Astrocyte (in vitro differentiated cells and primary cell): ENCODE measurements around the gene C7. TPM values are rescaled to one million over a fixed set of nuclear protein-coding genes. Genes with fewer than 3 reads are reported as not detected.

Source experiments
- DNase-seq: peaks from one replicate; pipeline ENCODE4 v3.0.0-alpha.2; 2010; ENCODE audit warnings: low read depth
- FAIRE-seq: peaks from 2 replicates; lab custom pipeline; 2011; peaks lifted over from hg19 to GRCh38; lab: Jason Lieb, UNC
- H2AFZ ChIP-seq: 2 replicates; pipeline ENCODE4 v1.6.0; 2012; ENCODE audit warnings: low read depth, low read length, inconsistent platforms
- H3K27ac ChIP-seq: 2 replicates; pipeline ENCODE4 v1.5.1; 2011; ENCODE audit warnings: low read depth, low read length, inconsistent platforms
- H3K27me3 ChIP-seq: 2 replicates; pipeline ENCODE4 v1.6.0; 2011; ENCODE audit warnings: low read length, inconsistent platforms; ENCODE audit not compliant: insufficient read depth
- H3K36me3 ChIP-seq: 2 replicates; pipeline ENCODE4 v1.5.1; 2011; ENCODE audit warnings: low read length, inconsistent platforms; ENCODE audit not compliant: insufficient read depth
- H3K4me1 ChIP-seq: 2 replicates; pipeline ENCODE4 v1.5.1; 2011; ENCODE audit warnings: low read length, inconsistent platforms; ENCODE audit not compliant: insufficient read depth
- H3K4me2 ChIP-seq: 2 replicates; pipeline ENCODE4 v1.6.0; 2012; ENCODE audit warnings: low read length, inconsistent platforms
- H3K4me3 ChIP-seq: 2 replicates; pipeline ENCODE4 v1.5.1; 2011; ENCODE audit warnings: low read depth, mild to moderate bottlenecking, low read length, inconsistent platforms; ENCODE audit not compliant: insufficient read depth
- H3K79me2 ChIP-seq: 2 replicates; pipeline ENCODE4 v1.6.0; 2012; ENCODE audit warnings: mild to moderate bottlenecking, low read length, inconsistent platforms; ENCODE audit not compliant: insufficient read depth
- H3K9ac ChIP-seq: 2 replicates; pipeline ENCODE4 v1.6.0; 2012; ENCODE audit warnings: mild to moderate bottlenecking, low read length, inconsistent platforms
- H3K9me3 ChIP-seq: 2 replicates; pipeline ENCODE4 v1.5.1; 2012; ENCODE audit warnings: low read depth, mild to moderate bottlenecking, low read length, inconsistent platforms; ENCODE audit not compliant: insufficient read depth
- H4K20me1 ChIP-seq: 2 replicates; pipeline ENCODE4 v1.6.0; 2012; ENCODE audit warnings: low read length, inconsistent platforms; ENCODE audit not compliant: insufficient read depth
- H3K27ac Mint-ChIP-seq: one replicate; pipeline ENCODE4 v1.8.0; 2021; ENCODE audit warnings: mild to moderate bottlenecking, mixed read lengths; ENCODE audit not compliant: unreplicated experiment
- H3K27me3 Mint-ChIP-seq: one replicate; pipeline ENCODE4 v1.8.0; 2021; ENCODE audit warnings: low read depth, mixed read lengths; ENCODE audit not compliant: unreplicated experiment
- H3K36me3 Mint-ChIP-seq: one replicate; pipeline ENCODE4 v1.8.0; 2021; ENCODE audit warnings: low read depth, mixed read lengths; ENCODE audit not compliant: unreplicated experiment
- H3K4me1 Mint-ChIP-seq: one replicate; pipeline ENCODE4 v1.8.0; 2021; ENCODE audit warnings: low read depth, mixed read lengths; ENCODE audit not compliant: unreplicated experiment
- H3K4me3 Mint-ChIP-seq: one replicate; pipeline ENCODE4 v1.8.0; 2021; ENCODE audit warnings: mild to moderate bottlenecking, moderate library complexity, mixed read lengths; ENCODE audit not compliant: unreplicated experiment
- H3K9me3 Mint-ChIP-seq: one replicate; pipeline ENCODE4 v1.8.0; 2021; ENCODE audit warnings: mild to moderate bottlenecking, mixed read lengths; ENCODE audit not compliant: unreplicated experiment
- CTCF ChIP-seq: IDR thresholded peaks from 2 replicates; pipeline ENCODE4 v1.5.1; 2011; ENCODE audit warnings: low read depth, mild to moderate bottlenecking, inconsistent platforms, low read length, moderate library complexity; ENCODE audit not compliant: insufficient read depth
- EZH2 ChIP-seq: IDR thresholded peaks from 2 replicates; pipeline ENCODE4 v1.6.1; 2012; ENCODE audit warnings: mild to moderate bottlenecking, low read length, inconsistent platforms; ENCODE audit not compliant: insufficient read depth
- total RNA-seq: library from RNA; stranded (reverse); gene quantifications from 2 replicates; pipeline ENCODE4 v1.2.1, GENCODE V29; 2021

The C7 gene
- total RNA-seq, 1 donor from 2014 or later, result 0.66 TPM

GRCh38 chr5:40958811-40959210, 49.5 kb downstream of the C7 start:
- H3K4me3 ChIP-seq, result no peak overlapping the region
- DNase-seq, result no peak
- TF ChIP-seq CTCF (no peak), EZH2 (no peak)
- no peak overlapping the region for H3K4me2 ChIP-seq
- H2AFZ ChIP-seq, result no peak overlapping the region
- H3K27me3 ChIP-seq, result no peaks in the 10 kb centered on the region
- Mint-ChIP-seq H3K27me3 (no peaks in the 10 kb centered on the region), H3K36me3 (no peaks in the 10 kb centered on the region), H3K9me3 (peaks cover 15% of the 10 kb centered on the region), H3K27ac (no peak overlapping the region), H3K4me3 (no peak overlapping the region), H3K4me1 (peaks cover 1% of the 10 kb centered on the region)
- FAIRE-seq, result no peak
- no peak overlapping the region for H3K27ac ChIP-seq
- H3K4me1 ChIP-seq, result no peaks in the 10 kb centered on the region
- H3K9me3 ChIP-seq, result peaks cover 7% of the 10 kb centered on the region
- no peaks in the 10 kb centered on the region for H3K79me2 ChIP-seq
- no peaks in the 10 kb centered on the region for H3K36me3 ChIP-seq
- H3K9ac ChIP-seq, result no peak overlapping the region
- no peaks in the 10 kb centered on the region for H4K20me1 ChIP-seq

DNA sequence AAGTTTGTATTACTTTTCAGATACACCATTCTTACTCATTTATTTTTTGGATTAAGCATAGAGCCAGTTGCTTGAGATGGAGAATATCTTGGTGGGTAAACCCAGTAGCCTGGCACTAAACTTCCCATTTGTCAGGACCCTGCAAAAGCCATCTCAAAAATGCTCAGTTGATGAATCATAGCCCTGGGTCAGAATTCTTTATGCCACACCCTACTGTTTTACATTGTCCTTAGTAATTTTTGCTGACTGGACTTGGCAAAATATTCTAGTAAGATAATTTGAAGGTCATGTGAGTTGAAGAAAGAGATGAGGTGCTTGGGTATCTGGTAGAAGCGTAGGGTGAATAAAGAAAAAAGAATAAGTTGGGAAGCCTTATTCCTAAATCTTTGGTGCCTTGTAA, 50.7 kb downstream of the C7 start:
- Mint-ChIP-seq H3K27me3 (no peaks in the 10 kb centered on the region), H3K36me3 (no peaks in the 10 kb centered on the region), H3K27ac (no peak overlapping the region), H3K4me3 (no peak overlapping the region), H3K4me1 (peaks cover 1% of the 10 kb centered on the region), H3K9me3 (peaks cover 15% of the 10 kb centered on the region)
- H3K9me3 ChIP-seq, result peaks cover 7% of the 10 kb centered on the region
- FAIRE-seq, result no peak
- no peaks in the 10 kb centered on the region for H3K79me2 ChIP-seq
- H4K20me1 ChIP-seq, result no peaks in the 10 kb centered on the region
- H3K27ac ChIP-seq, result no peak overlapping the region
- no peak overlapping the region for H3K4me2 ChIP-seq
- H3K36me3 ChIP-seq, result no peaks in the 10 kb centered on the region
- H3K4me3 ChIP-seq, result no peak overlapping the region
- no peak for TF ChIP-seq CTCF
- TF ChIP-seq EZH2, result no peak
- no peak overlapping the region for H3K9ac ChIP-seq
- DNase-seq, result no peak
- H3K27me3 ChIP-seq, result no peaks in the 10 kb centered on the region
- no peak overlapping the region for H2AFZ ChIP-seq
- no peaks in the 10 kb centered on the region for H3K4me1 ChIP-seq

- H2AFZ ChIP-seq, result no peak overlapping the region
- Mint-ChIP-seq H3K9me3 (peaks cover 15% of the 10 kb centered on the region), H3K36me3 (no peaks in the 10 kb centered on the region), H3K27me3 (no peaks in the 10 kb centered on the region), H3K27ac (no peak overlapping the region), H3K4me1 (peaks cover 1% of the 10 kb centered on the region), H3K4me3 (no peak overlapping the region)
- H3K27ac ChIP-seq, result no peak overlapping the region
- H4K20me1 ChIP-seq, result no peaks in the 10 kb centered on the region
- H3K4me3 ChIP-seq, result no peak overlapping the region
- H3K4me2 ChIP-seq, result no peak overlapping the region
- FAIRE-seq, result no peak
- H3K36me3 ChIP-seq, result no peaks in the 10 kb centered on the region
- TF ChIP-seq CTCF (no peak), EZH2 (no peak)
- DNase-seq, result no peak
- no peaks in the 10 kb centered on the region for H3K27me3 ChIP-seq
- H3K4me1 ChIP-seq, result no peaks in the 10 kb centered on the region
- H3K9ac ChIP-seq, result no peak overlapping the region
- no peaks in the 10 kb centered on the region for H3K79me2 ChIP-seq
- H3K9me3 ChIP-seq, result peaks cover 7% of the 10 kb centered on the region
Observed at GRCh38 chr5:40962207-40962955, 53.1 kb downstream of the C7 start.
